Stimulated activated CD4-positive, alpha-beta T cell treated with anti-CD3 and anti-CD28 coated beads, TNF-alpha, amount 100 ng/mL, for 4 hours (primary cell): ENCODE measurements around the gene SYP.

Source experiments
- DNase-seq, 3 experiments: peaks; one replicate each; pipeline ENCODE4 v3.0.0-alpha.2; 2020; ENCODE audit warnings: low read depth in 3 of 3

SYP gene

GRCh38 chrX:49199906-49200771 is at the start of gene SYP:
Gene SYP (minus strand): TSS chrX:49200193. CDS start chrX:49200186, 7 bp downstream.
- DNase-seq, result peak; percentile 74 to 81 (median 78)

- no peak for DNase-seq
Observed at GRCh38 chrX:49249616-49250015, 49.6 kb upstream of the SYP start.

GRCh38 chrX:49249071-49249470 is 49.1 kb upstream of the SYP start:
- no peak for DNase-seq

DNA sequence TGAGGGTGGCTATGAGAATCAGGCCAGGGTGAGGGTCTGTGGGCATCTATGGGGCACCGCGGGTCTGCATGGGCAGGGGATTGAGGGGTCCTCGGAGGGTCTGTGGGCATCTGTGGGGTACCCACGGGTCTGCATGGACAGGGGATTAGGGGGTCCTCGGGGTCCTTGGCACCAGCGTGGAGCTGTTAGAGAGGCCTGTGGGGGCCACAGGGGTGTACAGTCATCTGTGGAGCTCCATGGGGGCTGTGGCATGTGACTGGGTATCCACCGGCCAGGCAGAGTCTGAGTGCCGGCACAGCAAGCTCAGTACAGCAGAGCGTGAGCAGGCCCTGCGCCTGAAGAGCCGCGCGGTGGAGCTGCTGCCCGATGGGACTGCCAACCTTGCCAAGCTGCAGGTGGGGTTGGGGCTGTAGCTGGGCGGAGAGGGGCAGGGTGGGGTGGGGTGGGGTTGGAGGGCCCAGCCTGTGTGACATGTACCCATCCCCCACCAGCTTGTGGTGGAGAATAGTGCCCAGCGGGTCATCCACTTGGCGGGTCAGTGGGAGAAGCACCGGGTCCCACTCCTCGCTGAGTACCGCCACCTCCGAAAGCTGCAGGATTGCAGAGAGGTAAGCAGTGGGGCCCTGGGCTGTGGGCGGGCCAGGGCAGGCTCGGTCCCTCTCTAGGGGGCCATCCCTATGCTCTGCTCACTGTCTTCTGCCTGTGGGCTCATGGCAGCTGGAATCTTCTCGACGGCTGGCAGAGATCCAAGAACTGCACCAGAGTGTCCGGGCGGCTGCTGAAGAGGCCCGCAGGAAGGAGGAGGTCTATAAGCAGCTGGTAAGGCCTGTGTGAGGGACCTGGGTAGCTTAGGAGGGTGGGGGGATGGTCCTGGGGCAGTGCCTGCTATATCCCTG is 48.2 kb upstream of the SYP start:
- no peak for DNase-seq

GRCh38 chrX:49247346-49247745 is 47.4 kb upstream of the SYP start:
- DNase-seq, result no peak

DNA sequence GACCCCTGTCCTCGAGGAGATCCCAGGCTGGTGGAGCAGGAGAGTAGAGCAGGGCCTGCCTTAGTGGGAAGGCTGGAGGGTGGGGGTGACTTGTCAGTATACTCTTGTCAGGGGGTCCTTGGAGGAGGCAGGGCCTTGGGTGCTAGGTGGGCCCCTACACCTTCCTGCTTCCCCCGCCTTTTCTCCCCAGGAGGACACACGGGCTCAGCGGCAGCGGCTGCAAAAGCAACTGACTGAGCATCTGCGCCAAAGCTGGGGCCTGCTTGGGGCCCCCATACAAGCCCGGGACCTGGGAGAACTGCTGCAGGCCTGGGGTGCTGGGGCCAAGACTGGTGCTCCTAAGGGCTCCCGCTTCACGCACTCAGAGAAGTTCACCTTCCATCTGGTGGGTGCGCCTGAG is 46.5 kb upstream of the SYP start:
- no peak for DNase-seq

DNA sequence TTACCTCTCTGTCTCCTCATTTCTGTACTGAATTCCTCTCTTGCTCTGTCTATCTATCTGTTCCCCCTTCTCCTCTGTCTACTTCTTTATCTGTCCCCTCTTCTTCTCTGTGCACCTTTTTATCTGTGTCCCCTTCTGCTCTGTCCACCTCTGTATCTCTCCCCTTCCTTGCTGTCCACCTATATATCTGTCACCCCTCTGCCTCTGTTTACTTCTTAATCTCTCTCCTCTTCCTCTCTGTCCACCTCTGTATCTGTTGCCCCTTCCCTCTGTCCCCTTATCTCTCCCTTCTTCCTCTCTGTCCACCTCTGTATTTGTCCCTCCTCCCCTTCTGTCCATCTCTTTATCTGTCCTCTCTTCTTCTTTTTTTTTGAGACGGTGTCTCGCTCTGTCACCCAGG is 44.2 kb upstream of the SYP start:
- DNase-seq, result no peak

DNA sequence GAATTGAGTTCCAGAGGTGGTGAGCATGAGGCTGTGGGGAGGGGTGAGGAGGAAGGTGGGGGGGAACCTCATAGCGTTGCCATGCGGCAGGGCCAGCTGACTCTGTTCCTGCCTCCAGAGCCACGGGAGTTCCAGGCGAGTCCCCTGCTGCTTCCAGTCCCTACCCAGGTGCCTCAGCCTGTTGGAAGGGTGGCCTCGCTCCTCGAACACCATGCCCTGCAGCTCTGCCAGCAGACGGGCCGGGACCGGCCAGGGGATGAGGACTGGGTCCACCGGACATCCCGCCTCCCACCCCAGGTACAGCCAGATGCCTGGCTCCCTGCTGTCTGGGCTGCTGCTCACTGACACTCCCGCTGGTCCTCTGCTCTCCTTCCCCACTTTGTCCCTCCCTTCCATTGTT is 43.2 kb upstream of the SYP start:
- no peak for DNase-seq

DNA sequence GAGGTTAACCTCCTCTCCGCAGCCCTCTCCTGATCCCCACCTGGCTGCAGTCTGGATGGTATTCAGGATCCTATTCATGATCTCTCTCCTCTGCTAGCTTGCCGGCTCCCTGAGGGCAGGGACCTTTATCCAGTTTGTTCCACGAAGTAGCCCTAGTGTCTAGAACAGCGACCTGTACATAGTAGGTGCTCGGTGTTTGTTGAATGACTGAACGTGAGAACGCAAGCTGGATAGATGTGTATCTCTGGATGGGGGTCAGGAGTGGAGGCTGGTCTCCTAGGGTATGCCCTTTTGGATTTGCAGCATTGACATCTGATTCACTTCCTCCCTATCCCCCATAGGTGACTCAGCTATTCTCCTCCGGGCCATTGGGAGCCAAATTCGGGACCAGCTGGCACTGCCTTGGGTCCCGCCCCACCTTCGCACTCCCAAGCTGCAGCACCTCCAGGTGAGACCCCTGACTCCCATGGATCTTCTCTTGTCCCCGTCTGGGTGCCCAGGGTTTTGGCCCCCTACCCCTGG is 42.6 kb upstream of the SYP start:
- DNase-seq, result no peak

DNA sequence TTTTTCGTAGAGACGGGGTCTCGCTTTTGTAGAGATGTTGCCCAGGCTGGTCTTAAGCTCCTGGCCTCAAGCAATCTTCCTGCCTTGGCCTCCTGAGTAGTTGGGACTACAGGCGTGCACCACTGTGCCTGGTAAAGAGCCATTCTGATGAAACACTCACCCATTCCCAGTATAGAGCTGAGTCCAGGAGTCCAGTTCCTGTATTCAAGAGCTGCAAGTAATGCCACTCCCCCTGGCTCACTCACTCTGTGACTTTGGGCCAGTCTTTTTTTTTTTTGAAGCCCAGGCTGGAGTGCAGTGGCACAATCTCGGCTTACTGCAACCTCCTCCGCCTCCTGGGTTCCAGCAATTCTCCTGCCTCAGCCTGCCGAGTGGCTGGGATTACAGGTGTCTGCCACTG is 38.7 kb upstream of the SYP start:
- DNase-seq, result no peak

DNA sequence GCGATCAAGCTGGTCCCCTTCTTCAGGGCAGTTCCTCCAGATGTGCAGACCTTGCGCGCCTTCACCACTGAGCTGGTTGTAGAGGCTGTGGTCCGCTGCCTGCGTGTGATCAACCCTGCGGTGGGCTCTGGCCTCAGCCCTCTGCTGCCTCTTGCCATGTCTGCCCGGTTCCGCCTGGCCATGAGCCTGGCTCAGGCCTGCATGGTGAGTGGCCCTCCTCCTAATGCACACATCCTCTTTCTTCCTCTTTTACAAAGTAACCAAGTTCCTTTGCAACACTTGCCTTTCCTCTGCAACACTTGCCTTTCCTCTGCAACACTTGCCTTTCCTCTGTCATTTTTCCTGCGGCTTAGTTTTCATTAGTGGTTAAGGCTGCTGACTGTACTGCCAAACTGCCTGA is 37.1 kb upstream of the SYP start:
- no peak for DNase-seq

DNA sequence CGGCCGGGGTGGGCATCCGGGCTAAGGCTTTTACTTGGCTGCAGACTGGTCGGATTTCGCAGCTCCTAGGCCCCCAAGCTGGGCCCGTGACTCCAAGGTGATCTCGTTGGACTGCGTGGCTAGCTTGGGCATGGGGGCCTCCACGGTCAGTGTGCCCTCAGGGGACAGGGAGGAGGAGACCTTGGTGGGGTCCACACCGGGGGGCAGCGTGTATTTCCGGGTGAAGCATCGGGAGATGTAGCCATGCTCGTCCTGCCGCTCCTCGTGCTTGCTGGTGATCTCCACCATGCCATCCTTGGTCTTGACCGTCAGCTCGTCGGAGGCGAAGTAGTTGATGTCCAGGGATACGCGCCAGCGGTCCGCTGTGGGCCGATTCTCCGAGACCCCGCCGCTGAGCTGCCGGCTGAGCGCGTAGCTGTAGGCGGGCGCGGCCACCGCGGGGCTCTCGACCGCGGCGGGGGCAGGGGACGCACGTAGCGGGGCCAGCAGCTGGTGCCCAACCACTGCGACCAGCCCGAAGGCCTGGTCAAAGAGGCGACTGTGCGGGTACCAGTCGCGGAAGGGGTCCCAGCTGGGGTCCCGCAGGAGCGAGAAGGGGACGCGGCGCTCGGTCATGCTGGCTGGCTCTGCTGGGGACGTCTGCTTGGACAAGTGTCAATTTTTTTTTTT is 34.0 kb upstream of the SYP start:
- no peak for DNase-seq

GRCh38 chrX:49233176-49233575 is 33.2 kb upstream of the SYP start, which contains the start of gene CACNA1F:
Gene CACNA1F (minus strand): TSS chrX:49233340. CDS start chrX:49233309, 31 bp downstream.
- DNase-seq, result no peak

DNA sequence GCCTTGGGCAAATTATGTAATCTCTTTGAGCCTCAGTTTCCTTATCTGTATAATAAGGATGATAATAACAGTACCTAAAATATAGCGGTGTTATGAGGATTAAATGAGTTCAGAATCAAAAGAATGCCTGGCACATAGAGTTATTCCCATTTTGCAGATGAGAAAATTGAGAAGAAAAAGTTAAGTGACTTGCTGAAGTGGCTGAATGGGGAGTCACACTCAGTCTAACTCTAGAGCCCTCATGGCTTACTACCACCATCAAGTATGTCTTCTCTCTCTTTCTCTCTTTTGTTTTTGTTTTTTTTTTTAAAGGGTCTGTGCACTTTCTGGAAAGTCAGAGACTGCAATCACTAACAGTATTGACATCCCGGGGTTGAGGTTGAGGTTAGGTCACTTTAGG is 32.5 kb upstream of the SYP start:
- DNase-seq, result no peak

DNA sequence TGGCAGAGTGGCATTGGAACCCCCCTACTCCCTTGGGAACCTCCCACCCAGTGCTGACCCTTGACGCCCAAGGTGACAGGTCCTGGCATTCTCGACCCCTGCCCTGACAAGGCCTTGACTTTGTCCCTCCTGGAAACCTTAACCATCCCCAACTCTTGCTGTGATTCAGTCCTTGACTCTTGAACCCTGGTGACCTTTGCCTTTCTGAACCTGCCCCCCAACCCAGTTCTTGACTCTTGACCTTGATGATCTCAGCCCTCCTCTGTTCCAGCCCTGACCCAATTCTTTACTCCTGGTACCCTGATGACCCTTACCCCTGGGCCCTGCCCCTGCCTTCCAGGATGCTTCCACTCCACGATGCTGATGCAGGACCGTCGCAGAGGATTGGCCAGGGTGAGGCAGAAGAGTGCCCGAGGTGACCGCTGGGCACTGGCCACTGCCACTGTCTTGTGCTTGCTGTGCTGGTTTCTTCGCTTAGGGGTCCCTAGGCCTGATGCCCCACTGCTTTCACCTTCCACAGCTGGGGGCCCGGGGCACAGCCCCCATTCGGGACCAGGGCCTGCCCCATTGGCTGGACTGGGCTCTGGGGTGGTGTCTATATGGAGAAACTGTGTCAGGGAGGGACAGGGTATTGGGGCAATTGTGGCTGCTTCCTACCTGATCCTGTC is 31.5 kb upstream of the SYP start:
- DNase-seq, result no peak

GRCh38 chrX:49230500-49231232 is 30.7 kb upstream of the SYP start:
- peak in 2 of 3 experiments; percentile 14 to 33 for DNase-seq

DNA sequence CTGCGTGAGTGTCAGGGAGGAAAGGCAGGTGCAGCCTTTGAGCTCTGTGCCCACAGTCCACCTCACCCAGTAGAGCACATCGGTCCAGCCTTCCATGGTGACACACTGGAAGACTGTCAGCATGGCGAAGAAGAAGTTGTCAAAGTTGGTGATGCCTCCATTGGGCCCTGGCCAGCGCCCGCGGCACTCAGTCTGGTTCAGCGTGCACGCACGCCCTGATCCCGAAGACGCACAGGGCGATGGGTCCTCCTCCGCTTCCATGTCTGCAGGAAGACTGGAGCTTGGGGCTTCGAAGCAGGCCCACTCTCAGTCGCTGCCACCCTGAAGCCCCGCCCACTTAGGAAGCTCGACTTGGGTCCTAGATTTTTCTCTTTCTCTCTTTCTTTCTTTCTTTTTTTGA is 28.2 kb upstream of the SYP start:
- no peak for DNase-seq

DNA sequence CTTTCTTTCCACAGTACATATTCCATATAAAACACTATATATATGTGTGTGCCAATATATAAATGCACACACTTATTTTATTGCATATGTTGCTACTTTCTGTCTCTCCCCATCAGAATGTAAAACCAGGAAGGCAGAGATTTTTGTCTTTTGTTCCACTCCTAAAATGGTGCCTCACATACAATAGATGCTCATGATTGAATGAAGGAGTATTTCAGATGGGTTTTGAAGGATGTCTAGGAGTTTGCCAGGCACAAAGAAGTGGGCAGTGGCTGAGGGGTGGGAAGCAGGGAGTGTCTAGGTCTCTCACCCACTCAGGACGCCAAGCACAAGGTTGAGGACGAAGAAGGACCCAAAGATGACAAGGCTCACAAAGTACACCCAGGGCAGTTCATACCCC is 27.7 kb upstream of the SYP start:
- no peak for DNase-seq

DNA sequence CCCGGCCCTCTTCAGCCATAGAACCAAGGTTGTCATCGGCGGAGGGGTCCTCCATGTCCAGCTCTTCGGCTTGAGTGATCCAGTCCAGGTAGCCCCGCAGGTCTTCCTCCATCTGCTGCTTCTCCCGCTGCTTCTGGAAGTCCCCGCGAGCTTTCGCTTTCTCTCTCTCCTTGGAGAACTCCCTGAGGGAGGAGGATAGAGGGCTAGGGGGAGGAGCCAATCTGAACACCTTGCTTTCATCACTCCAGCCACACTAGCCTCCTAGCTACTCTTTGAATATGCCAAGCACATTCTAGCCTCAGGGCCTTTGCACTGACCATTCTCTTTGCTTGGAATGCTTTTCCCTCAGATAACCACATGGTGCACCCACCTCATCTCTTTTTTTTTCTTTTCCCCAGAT is 27.0 kb upstream of the SYP start:
- no peak for DNase-seq

- no peak for DNase-seq
Observed at GRCh38 chrX:49225858-49226257, 25.9 kb upstream of the SYP start.

DNA sequence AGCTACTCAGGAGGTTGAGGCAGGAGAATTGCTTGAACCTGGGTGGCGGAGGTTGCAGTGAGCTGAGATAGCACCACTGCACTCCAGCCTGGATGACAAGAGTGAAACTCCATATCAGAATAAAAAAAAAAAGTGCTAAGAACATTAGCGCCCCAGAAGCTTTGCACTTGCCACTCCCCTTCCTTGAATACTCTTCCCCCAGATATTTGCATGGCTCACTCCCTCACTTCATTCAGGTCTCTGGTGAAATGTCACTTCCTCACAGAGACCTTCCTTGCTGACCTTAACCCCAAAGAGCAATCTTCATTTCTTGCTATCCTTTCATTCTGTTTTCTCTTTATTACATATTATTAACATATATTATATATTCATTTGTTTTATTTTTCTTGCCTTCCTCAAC is 21.9 kb upstream of the SYP start:
- DNase-seq, result no peak
